Measurements from ENCODE around the gene MKRN2. TPM values are rescaled to one million over a fixed set of nuclear protein-coding genes. Genes with fewer than 3 reads are reported as not detected.

The MKRN2 gene
- total RNA-seq, 1 donor from 2014 or later: 23.4 TPM

GRCh38 chr3:12583280-12583679 is 26.4 kb downstream of the MKRN2 start:
- Histone ChIP-seq H3K9me3 (no peaks in the 10 kb centered on the region), H3K36me3 (peaks cover 90% of the 10 kb centered on the region), H3K27ac (no peak overlapping the region), H3K4me1 (no peaks in the 10 kb centered on the region), H3K4me3 (no peak overlapping the region), H3K27me3 (no peaks in the 10 kb centered on the region)
- intact Hi-C loops (cut with DNase I): no loop called here
- no peak for ATAC-seq
- DNase-seq: no peak
- no peak for TF ChIP-seq CTCF (IDR thresholded peaks at IDR 0.05)

- intact Hi-C loops (cut with DNase I): no loop called here
- DNase-seq: no peak
- no peak overlapping the region for H3K4me3 ChIP-seq
- H3K9me3 ChIP-seq: no peaks in the 10 kb centered on the region
- TF ChIP-seq CTCF (IDR thresholded peaks at IDR 0.05): no peak
- peaks cover 90% of the 10 kb centered on the region for H3K36me3 ChIP-seq
- no peaks in the 10 kb centered on the region for H3K4me1 ChIP-seq
- no peak for ATAC-seq
- H3K27me3 ChIP-seq: no peaks in the 10 kb centered on the region
- H3K27ac ChIP-seq: no peak overlapping the region
These were observed 27.2 kb downstream of the MKRN2 start for GRCh38 chr3:12584083-12584482.

GRCh38 chr3:12585181-12585580 is 28.3 kb downstream of the MKRN2 start:
- no peak for DNase-seq
- H3K36me3 ChIP-seq: peaks cover 94% of the 10 kb centered on the region
- no peaks in the 10 kb centered on the region for H3K4me1 ChIP-seq
- no peak overlapping the region for H3K27ac ChIP-seq
- H3K9me3 ChIP-seq: no peaks in the 10 kb centered on the region
- ATAC-seq: no peak
- intact Hi-C loops (cut with DNase I): no loop called here
- H3K4me3 ChIP-seq: no peak overlapping the region
- no peak for TF ChIP-seq CTCF (IDR thresholded peaks at IDR 0.05)
- H3K27me3 ChIP-seq: no peaks in the 10 kb centered on the region

GRCh38 chr3:12585970-12586369 is 29.1 kb downstream of the MKRN2 start:
- no peak overlapping the region for H3K27ac ChIP-seq
- ATAC-seq (no peak), DNase-seq (no peak)
- no peak overlapping the region for H3K4me3 ChIP-seq
- H3K36me3 ChIP-seq: peaks cover 97% of the 10 kb centered on the region
- H3K27me3 ChIP-seq: no peaks in the 10 kb centered on the region
- intact Hi-C loops (cut with DNase I): no loop called here
- H3K9me3 ChIP-seq: no peaks in the 10 kb centered on the region
- TF ChIP-seq CTCF (IDR thresholded peaks at IDR 0.05): no peak
- H3K4me1 ChIP-seq: no peaks in the 10 kb centered on the region

- intact Hi-C loops (cut with DNase I): no loop called here
- Histone ChIP-seq H3K4me3 (no peak overlapping the region), H3K36me3 (peaks cover 97% of the 10 kb centered on the region), H3K27me3 (no peaks in the 10 kb centered on the region), H3K27ac (no peak overlapping the region), H3K4me1 (no peaks in the 10 kb centered on the region), H3K9me3 (no peaks in the 10 kb centered on the region)
- DNase-seq (no peak), ATAC-seq (no peak)
- no peak for TF ChIP-seq CTCF (IDR thresholded peaks at IDR 0.05)
These were observed 29.5 kb downstream of the MKRN2 start for GRCh38 chr3:12586403-12586802.
